Measurements from ENCODE around the gene DPYSL3.
A peak's percentile ranks its signal among the peaks of the same experiment; 100 is the strongest.

Gene DPYSL3

DNA sequence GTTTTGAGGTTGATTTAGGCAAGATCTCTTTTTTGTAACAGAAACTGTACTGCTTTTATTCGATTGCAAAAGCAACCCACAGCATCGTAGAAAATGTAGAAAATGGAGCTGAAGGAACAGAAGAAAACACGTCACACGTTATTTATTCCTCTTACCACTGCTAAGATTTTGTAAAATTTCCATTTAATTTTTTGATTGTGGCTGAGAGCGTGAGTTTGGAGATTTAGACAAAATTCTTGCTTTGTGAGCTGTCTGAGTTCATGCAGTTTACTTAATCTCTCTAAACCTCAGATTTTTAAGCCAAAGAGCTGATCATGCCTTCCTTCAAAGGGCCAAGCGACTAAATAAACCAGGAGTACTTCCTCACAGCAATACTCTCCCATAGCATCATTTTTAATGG, 24.8 kb downstream of the DPYSL3 start:
- Histone ChIP-seq H3K27me3 (ENCODE audit: control insufficient read depth, insufficient read depth, low read length) (no peaks in the 10 kb centered on the region), H3K9me3 (ENCODE audit: control insufficient read depth, insufficient read depth, low read length) (no peaks in the 10 kb centered on the region), H3K36me3 (ENCODE audit: control insufficient read depth, insufficient read depth, low read length) (no peaks in the 10 kb centered on the region), H3K4me1 (ENCODE audit: control insufficient read depth, insufficient read depth, low read length) (peaks cover 70% of the 10 kb centered on the region), H3K27ac (ENCODE audit: low read depth, low read length) (peak overlapping the region; percentile 5), H3K4me3 (ENCODE audit: low read depth, low read length) (no peak overlapping the region), H3K9ac (ENCODE audit: low read depth, low read length) (no peak overlapping the region)

DNA sequence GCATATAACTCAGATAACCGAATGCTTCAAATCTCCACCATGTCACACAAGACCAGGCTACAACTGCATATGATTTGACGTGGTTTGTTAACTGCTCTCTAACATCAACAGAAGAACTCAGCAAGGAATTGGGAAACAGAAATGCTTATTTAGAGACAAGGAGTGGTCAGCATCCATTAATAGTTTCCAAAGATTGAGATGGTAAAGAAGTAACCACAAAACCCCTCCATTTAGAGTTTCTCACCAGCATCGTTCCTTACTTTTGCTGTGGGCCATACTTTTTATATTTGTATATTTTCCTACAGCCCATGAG, 25.2 kb downstream of the DPYSL3 start:
- no peak overlapping the region for H3K27ac ChIP-seq (ENCODE audit: low read depth, low read length)
- H3K9me3 ChIP-seq (ENCODE audit: control insufficient read depth, insufficient read depth, low read length): no peaks in the 10 kb centered on the region
- H3K4me1 ChIP-seq (ENCODE audit: control insufficient read depth, insufficient read depth, low read length): peaks cover 73% of the 10 kb centered on the region
- H3K4me3 ChIP-seq (ENCODE audit: low read depth, low read length): no peak overlapping the region
- no peaks in the 10 kb centered on the region for H3K36me3 ChIP-seq (ENCODE audit: control insufficient read depth, insufficient read depth, low read length)
- H3K27me3 ChIP-seq (ENCODE audit: control insufficient read depth, insufficient read depth, low read length): no peaks in the 10 kb centered on the region
- no peak overlapping the region for H3K9ac ChIP-seq (ENCODE audit: low read depth, low read length)

DNA sequence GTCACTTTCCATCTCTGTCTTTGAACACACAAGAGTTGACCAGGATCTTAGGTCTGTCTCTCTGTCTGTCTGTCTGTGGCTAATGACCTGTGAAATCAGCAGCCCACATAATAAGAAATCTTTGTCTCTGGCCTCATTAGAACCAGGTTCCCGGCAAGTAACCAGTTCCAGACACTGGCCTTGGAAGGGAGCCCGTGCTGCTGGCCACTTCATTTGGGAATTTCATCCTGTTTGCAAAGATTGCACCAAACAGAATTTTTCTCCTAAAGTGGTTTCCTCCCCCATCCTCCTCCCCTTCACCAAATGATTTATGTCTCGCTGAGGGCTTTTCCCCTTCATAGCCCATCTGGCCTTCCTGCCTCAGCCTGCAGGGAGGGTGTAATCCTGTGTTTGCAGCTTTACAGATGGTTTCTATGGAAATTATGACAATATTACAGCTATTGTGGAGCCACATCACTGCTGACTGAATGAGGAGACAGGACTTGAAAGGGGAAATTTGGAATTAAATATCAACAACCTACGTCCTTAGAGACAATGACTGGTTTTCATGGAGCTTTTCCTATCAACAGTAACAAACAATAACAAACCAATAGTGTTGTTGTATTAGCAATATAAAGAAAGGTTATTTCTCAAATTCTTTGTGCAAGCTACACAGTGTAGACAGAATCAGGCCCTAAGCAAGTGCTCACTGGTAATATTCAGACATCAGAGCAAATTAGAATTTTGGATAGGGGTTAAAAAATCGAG, 25.7 kb downstream of the DPYSL3 start:
- Histone ChIP-seq H3K9me3 (ENCODE audit: control insufficient read depth, insufficient read depth, low read length) (no peaks in the 10 kb centered on the region), H3K27ac (ENCODE audit: low read depth, low read length) (no peak overlapping the region), H3K36me3 (ENCODE audit: control insufficient read depth, insufficient read depth, low read length) (no peaks in the 10 kb centered on the region), H3K9ac (ENCODE audit: low read depth, low read length) (no peak overlapping the region), H3K27me3 (ENCODE audit: control insufficient read depth, insufficient read depth, low read length) (no peaks in the 10 kb centered on the region), H3K4me3 (ENCODE audit: low read depth, low read length) (no peak overlapping the region), H3K4me1 (ENCODE audit: control insufficient read depth, insufficient read depth, low read length) (peaks cover 76% of the 10 kb centered on the region)

DNA sequence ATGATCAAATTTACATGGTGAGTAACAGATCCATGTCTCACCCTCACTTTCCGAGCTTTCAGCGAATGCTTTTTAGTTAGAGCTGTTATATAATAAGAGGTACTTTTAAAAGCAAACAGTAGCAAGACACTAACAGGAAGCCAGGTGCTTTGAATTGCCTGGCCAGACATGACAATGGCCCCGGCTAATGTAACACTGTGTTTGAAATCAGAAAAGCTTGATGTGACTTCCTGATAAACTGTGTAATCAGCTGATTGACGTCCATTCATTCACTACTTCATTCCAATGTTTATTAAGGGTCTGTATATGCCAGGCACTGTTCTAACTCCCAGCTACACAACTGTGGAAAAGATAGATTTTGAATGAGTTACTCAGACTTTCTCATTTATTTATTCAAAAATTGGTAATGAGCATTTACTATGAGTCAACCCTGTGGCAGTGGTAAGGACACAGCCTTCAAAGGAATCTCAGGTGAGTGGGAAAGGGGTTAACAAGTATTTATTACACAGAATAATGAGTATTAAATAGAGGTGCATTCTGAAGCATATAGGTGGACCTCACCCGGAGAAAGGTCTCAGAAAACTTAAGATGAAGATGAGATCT, 26.6 kb downstream of the DPYSL3 start:
- no peaks in the 10 kb centered on the region for H3K9me3 ChIP-seq (ENCODE audit: control insufficient read depth, insufficient read depth, low read length)
- H3K4me1 ChIP-seq (ENCODE audit: control insufficient read depth, insufficient read depth, low read length): peaks cover 75% of the 10 kb centered on the region
- no peaks in the 10 kb centered on the region for H3K36me3 ChIP-seq (ENCODE audit: control insufficient read depth, insufficient read depth, low read length)
- H3K4me3 ChIP-seq (ENCODE audit: low read depth, low read length): no peak overlapping the region
- H3K27me3 ChIP-seq (ENCODE audit: control insufficient read depth, insufficient read depth, low read length): no peaks in the 10 kb centered on the region
- H3K9ac ChIP-seq (ENCODE audit: low read depth, low read length): no peak overlapping the region
- peak overlapping the region; percentile 18 for H3K27ac ChIP-seq (ENCODE audit: low read depth, low read length)

DNA sequence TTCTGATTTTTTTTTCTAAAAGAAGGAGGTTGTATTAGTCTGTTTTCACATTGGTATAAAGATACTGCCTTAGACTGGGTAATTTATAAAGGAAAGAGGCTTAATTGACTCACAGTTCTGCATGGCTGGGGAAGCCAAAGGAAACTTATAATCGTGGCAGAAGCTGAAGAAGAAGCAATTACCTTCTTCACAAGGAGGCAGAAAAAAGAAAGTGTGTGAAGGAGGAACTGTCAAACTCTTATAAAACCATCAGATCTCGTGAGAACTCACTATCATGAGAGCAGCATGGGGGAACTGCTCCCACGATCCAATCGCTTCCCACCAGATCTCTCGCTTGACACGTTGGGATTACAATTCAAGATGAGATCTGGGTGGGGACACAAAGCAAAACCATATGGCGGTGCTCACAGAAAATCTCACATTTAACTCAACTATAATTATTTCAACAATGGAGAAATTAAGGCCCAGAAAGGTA, 27.1 kb downstream of the DPYSL3 start:
- Histone ChIP-seq H3K9me3 (ENCODE audit: control insufficient read depth, insufficient read depth, low read length) (no peaks in the 10 kb centered on the region), H3K27ac (ENCODE audit: low read depth, low read length) (peak overlapping the region; percentile 18), H3K9ac (ENCODE audit: low read depth, low read length) (no peak overlapping the region), H3K36me3 (ENCODE audit: control insufficient read depth, insufficient read depth, low read length) (no peaks in the 10 kb centered on the region), H3K4me3 (ENCODE audit: low read depth, low read length) (no peak overlapping the region), H3K27me3 (ENCODE audit: control insufficient read depth, insufficient read depth, low read length) (no peaks in the 10 kb centered on the region), H3K4me1 (ENCODE audit: control insufficient read depth, insufficient read depth, low read length) (peaks cover 70% of the 10 kb centered on the region)

DNA sequence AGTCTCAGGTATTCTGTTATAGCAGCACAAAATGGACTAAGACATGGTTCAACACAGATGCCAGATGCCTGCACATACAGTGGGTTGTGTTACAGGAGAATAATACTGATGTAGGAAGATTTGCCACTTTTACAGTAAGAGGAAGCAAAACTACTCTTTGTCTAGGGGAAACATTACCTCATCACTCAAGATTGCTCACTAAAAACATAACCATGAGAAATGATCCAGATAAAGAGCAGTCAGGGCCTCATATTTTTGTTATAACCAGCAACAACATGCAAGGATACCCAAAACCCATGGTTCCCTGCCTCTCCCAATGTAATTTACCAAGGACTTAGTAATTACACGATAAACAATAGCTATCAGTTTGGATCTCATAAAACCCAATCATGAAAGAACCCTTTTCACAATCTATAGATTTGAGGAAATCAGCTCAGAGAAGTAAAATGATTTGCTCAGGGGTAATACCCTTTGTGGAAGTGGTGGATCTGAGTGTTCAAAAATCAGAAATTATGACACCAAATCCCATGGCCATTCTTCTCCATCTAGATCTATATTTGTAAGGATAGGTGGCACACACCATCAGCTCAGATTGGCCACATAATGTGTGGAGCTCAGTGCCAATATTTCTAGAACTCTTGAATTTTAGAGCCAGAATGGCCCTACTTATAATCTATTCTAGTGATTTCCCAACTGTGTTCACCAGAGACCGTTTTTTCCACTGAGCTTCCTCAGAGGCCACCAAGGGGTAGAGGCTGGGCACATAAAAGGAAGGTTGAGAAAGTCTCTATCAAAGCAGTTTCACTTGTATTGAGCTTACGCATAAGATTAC, 27.8 kb downstream of the DPYSL3 start:
- Histone ChIP-seq H3K27ac (ENCODE audit: low read depth, low read length) (no peak overlapping the region), H3K9me3 (ENCODE audit: control insufficient read depth, insufficient read depth, low read length) (no peaks in the 10 kb centered on the region), H3K36me3 (ENCODE audit: control insufficient read depth, insufficient read depth, low read length) (no peaks in the 10 kb centered on the region), H3K4me1 (ENCODE audit: control insufficient read depth, insufficient read depth, low read length) (peaks cover 65% of the 10 kb centered on the region), H3K27me3 (ENCODE audit: control insufficient read depth, insufficient read depth, low read length) (no peaks in the 10 kb centered on the region), H3K9ac (ENCODE audit: low read depth, low read length) (no peak overlapping the region), H3K4me3 (ENCODE audit: low read depth, low read length) (no peak overlapping the region)

DNA sequence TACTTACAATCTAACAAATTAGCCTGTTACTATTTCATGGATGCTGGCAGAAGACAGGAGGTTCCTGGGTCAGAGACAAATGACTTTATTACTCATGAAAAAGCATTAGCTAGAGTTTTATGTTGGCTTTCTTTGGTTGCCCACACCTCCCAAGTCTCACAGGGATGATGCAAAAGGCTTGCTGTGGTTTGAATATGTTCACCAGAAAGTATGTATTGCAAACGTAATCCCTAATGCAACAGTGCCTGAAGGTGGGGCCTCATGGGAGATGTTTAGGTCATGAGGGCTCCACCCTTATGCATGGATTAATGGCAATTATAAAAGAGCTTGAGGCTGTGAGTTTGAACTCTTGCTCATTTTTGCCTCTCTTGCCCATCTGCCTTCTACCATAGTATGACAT, 28.5 kb downstream of the DPYSL3 start:
- Histone ChIP-seq H3K27me3 (ENCODE audit: control insufficient read depth, insufficient read depth, low read length) (no peaks in the 10 kb centered on the region), H3K9ac (ENCODE audit: low read depth, low read length) (no peak overlapping the region), H3K4me3 (ENCODE audit: low read depth, low read length) (no peak overlapping the region), H3K36me3 (ENCODE audit: control insufficient read depth, insufficient read depth, low read length) (no peaks in the 10 kb centered on the region), H3K27ac (ENCODE audit: low read depth, low read length) (no peak overlapping the region), H3K9me3 (ENCODE audit: control insufficient read depth, insufficient read depth, low read length) (no peaks in the 10 kb centered on the region), H3K4me1 (ENCODE audit: control insufficient read depth, insufficient read depth, low read length) (peaks cover 62% of the 10 kb centered on the region)

DNA sequence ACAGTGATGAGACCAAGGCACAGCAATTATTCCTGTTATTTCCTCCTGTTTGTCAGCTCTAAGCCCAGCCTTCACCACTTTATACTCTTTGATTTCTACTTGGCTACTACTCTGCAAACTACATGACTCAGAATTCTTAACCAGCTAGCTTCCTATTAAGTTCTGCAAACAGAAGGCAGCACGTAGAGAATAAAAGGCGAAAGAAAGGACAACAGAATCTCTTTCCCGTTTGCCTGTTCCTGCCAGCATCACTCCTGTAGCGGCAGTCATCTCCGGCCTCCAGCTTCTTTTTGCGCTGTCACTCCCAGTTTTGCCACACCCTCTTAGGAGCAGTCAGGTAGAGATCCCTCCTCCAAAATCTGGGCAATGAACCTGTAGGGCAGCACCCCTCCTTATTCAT, 29.9 kb downstream of the DPYSL3 start:
- Histone ChIP-seq H3K36me3 (ENCODE audit: control insufficient read depth, insufficient read depth, low read length) (no peaks in the 10 kb centered on the region), H3K4me1 (ENCODE audit: control insufficient read depth, insufficient read depth, low read length) (peaks cover 56% of the 10 kb centered on the region), H3K27ac (ENCODE audit: low read depth, low read length) (no peak overlapping the region), H3K4me3 (ENCODE audit: low read depth, low read length) (no peak overlapping the region), H3K9me3 (ENCODE audit: control insufficient read depth, insufficient read depth, low read length) (no peaks in the 10 kb centered on the region), H3K9ac (ENCODE audit: low read depth, low read length) (no peak overlapping the region), H3K27me3 (ENCODE audit: control insufficient read depth, insufficient read depth, low read length) (no peaks in the 10 kb centered on the region)

DNA sequence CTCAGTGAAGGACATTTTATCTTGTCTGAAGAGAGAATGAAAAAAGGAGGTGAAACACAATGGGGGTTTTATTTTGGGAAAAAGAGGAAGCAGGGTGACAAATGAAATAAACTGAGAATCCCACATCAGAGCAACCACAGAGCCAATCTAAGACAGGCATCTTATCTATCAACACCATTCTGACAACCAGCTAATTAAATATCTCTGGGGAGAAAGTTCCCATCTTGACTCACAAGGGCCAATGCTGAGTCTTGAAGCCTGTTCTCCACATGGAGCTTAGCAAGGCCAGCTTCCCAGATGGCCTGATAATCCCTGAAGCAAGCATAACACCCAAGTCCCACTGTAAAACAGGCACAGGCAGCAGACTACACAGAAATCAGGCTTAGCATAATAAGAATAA, 30.4 kb downstream of the DPYSL3 start:
- Histone ChIP-seq H3K4me3 (ENCODE audit: low read depth, low read length) (no peak overlapping the region), H3K9me3 (ENCODE audit: control insufficient read depth, insufficient read depth, low read length) (no peaks in the 10 kb centered on the region), H3K27me3 (ENCODE audit: control insufficient read depth, insufficient read depth, low read length) (no peaks in the 10 kb centered on the region), H3K4me1 (ENCODE audit: control insufficient read depth, insufficient read depth, low read length) (peaks cover 51% of the 10 kb centered on the region), H3K9ac (ENCODE audit: low read depth, low read length) (no peak overlapping the region), H3K27ac (ENCODE audit: low read depth, low read length) (no peak overlapping the region), H3K36me3 (ENCODE audit: control insufficient read depth, insufficient read depth, low read length) (no peaks in the 10 kb centered on the region)

DNA sequence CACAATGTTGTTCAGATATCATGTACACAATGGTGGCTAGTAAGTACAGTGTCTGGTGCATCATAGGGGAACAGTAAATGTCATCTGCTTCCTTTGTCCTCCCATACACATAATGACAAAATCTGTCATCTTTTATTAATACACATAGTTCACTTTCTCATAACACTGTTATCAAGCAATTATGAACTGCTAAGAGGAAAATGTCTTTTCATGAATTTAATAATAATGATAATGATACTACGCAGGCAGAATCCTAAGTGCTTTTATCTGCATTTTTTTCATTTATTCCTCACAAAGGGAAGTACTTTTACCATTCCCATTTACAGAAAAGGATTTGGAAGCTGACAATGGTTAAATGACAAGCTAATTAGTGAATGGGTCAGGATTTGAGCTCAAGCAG, 35.7 kb downstream of the DPYSL3 start:
- H3K4me1 ChIP-seq (ENCODE audit: control insufficient read depth, insufficient read depth, low read length): peaks cover 16% of the 10 kb centered on the region
- H3K9me3 ChIP-seq (ENCODE audit: control insufficient read depth, insufficient read depth, low read length): no peaks in the 10 kb centered on the region
- no peak overlapping the region for H3K27ac ChIP-seq (ENCODE audit: low read depth, low read length)
- H3K9ac ChIP-seq (ENCODE audit: low read depth, low read length): no peak overlapping the region
- no peaks in the 10 kb centered on the region for H3K36me3 ChIP-seq (ENCODE audit: control insufficient read depth, insufficient read depth, low read length)
- no peaks in the 10 kb centered on the region for H3K27me3 ChIP-seq (ENCODE audit: control insufficient read depth, insufficient read depth, low read length)
- no peak overlapping the region for H3K4me3 ChIP-seq (ENCODE audit: low read depth, low read length)

All from HUES48 (cell line).